Neural cell (in vitro differentiated cells): ENCODE results near the gene CTDP1. TPM values are rescaled to one million over a fixed set of nuclear protein-coding genes. Genes with fewer than 3 reads are reported as not detected.

Experiments used
- H2AFZ ChIP-seq: fragments of 200-600, 300-800 bp; sonication (generic), shearing (Covaris generic); 2 replicates; pipeline ENCODE4 v1.6.0; 2014; ENCODE audit warnings: low read depth, mild to moderate bottlenecking, antibody characterized with exemption, low read length, moderate library complexity
- H3F3A ChIP-seq: fragments of 200-600 bp; shearing (Covaris generic); 2 replicates; pipeline ENCODE4 v1.6.1; 2016; ENCODE audit warnings: mild to moderate bottlenecking, moderate library complexity, mixed read lengths, antibody characterized with exemption, low read length; ENCODE audit not compliant: insufficient read depth, poor library complexity, severe bottlenecking
- H3K27ac ChIP-seq: fragments of 200-600, 300-800 bp; sonication (generic), shearing (Covaris generic); 2 replicates; pipeline ENCODE4 v1.5.1; 2014; ENCODE audit warnings: mild to moderate bottlenecking, low read length, moderate library complexity
- H3K27me3 ChIP-seq: fragments of 300-800, 200-600 bp; sonication (generic), shearing (Covaris generic); 2 replicates; pipeline ENCODE4 v1.6.0; 2014; ENCODE audit warnings: mild to moderate bottlenecking, low read depth, low read length, moderate library complexity; ENCODE audit not compliant: insufficient read depth
- H3K36me3 ChIP-seq: fragments of 300-800, 200-600 bp; sonication (generic), shearing (Covaris generic); 2 replicates; pipeline ENCODE4 v1.5.1; 2014; ENCODE audit warnings: mild to moderate bottlenecking, antibody characterized with exemption, low read length, moderate library complexity; ENCODE audit not compliant: insufficient read depth
- H3K4me2 ChIP-seq: fragments of 300-800, 200-600 bp; sonication (generic), shearing (Covaris generic); 2 replicates; pipeline ENCODE4 v1.6.0; 2014; ENCODE audit warnings: mild to moderate bottlenecking, low read length
- H3K4me3 ChIP-seq: fragments of 300-800, 200-600 bp; sonication (generic), shearing (Covaris generic); 2 replicates; pipeline ENCODE4 v1.5.1; 2014; ENCODE audit warnings: mild to moderate bottlenecking, low read length, moderate library complexity
- H3K79me2 ChIP-seq: fragments of 200-600 bp; shearing (Covaris generic); replicated peaks from 2 replicates; pipeline ENCODE4 v1.6.0; 2014; ENCODE audit warnings: mild to moderate bottlenecking, low read length, moderate library complexity; ENCODE audit not compliant: insufficient read depth
- H3K9ac ChIP-seq: fragments of 300-800, 200-600 bp; sonication (generic), shearing (Covaris generic); 2 replicates; pipeline ENCODE4 v1.6.1; 2016; ENCODE audit warnings: mild to moderate bottlenecking, low read length, mixed read lengths
- H3K9me2 ChIP-seq: fragments of 200-600 bp; shearing (Covaris generic); 2 replicates; pipeline ENCODE4 v1.6.1; 2016; ENCODE audit warnings: mild to moderate bottlenecking, low read length, mixed read lengths; ENCODE audit not compliant: insufficient read depth
- H3K9me3 ChIP-seq: fragments of 200-600, 300-800 bp; sonication (generic), shearing (Covaris generic); 2 replicates; pipeline ENCODE4 v1.6.1; 2016; ENCODE audit warnings: mild to moderate bottlenecking, mixed run types, low read length, moderate library complexity, mixed read lengths
- H4K20me1 ChIP-seq: fragments of 200-600 bp; shearing (Covaris generic); 2 replicates; pipeline ENCODE4 v1.6.1; 2016; ENCODE audit warnings: mild to moderate bottlenecking, mixed run types; ENCODE audit not compliant: insufficient read depth
- CTCF ChIP-seq: fragments of 450-650 bp; IDR thresholded peaks from 2 replicates; pipeline ENCODE4 v1.5.1; 2014; ENCODE audit warnings: antibody characterized with exemption, mild to moderate bottlenecking, moderate library complexity; ENCODE audit not compliant: poor library complexity, severe bottlenecking
- EP300 ChIP-seq: fragments of 450-650 bp; conservative IDR thresholded peaks from 2 replicates; pipeline ENCODE4 v1.6.1; 2014; ENCODE audit warnings: antibody characterized with exemption, mild to moderate bottlenecking, moderate library complexity; ENCODE audit not compliant: poor library complexity, severe bottlenecking
- EZH2 ChIP-seq: fragments of 200-600, 300-800 bp; shearing (Covaris generic), sonication (generic); IDR thresholded peaks from 2 replicates; pipeline ENCODE4 v1.6.1; 2014; ENCODE audit warnings: antibody characterized with exemption, low read length, borderline replicate concordance, mild to moderate bottlenecking; ENCODE audit not compliant: insufficient read depth, poor library complexity, severe bottlenecking
- MXI1 ChIP-seq: fragments of 450-650 bp; conservative IDR thresholded peaks from 2 replicates; pipeline ENCODE4 v1.6.1; 2014; ENCODE audit warnings: antibody characterized with exemption, mild to moderate bottlenecking; ENCODE audit not compliant: poor library complexity, severe bottlenecking
- POLR2AphosphoS5 ChIP-seq: IDR thresholded peaks from 2 replicates; pipeline ENCODE4 v1.6.1; 2012
- RAD21 ChIP-seq: fragments of 450-650 bp; conservative IDR thresholded peaks from 2 replicates; pipeline ENCODE4 v1.6.1; 2014; ENCODE audit warnings: antibody characterized with exemption, mild to moderate bottlenecking, moderate library complexity
- REST ChIP-seq: IDR thresholded peaks from 2 replicates; pipeline ENCODE4 v1.6.1; 2012; ENCODE audit warnings: borderline replicate concordance
- SMC3 ChIP-seq: fragments of 450-650 bp; conservative IDR thresholded peaks from 2 replicates; pipeline ENCODE4 v1.6.1; 2014; ENCODE audit warnings: antibody characterized with exemption, mild to moderate bottlenecking, moderate library complexity; ENCODE audit not compliant: poor library complexity
- TAF1 ChIP-seq: IDR thresholded peaks from 2 replicates; pipeline ENCODE4 v1.6.1; 2012; ENCODE audit warnings: low read depth
- polyA plus RNA-seq: library from polyadenylated mRNA; depleted of rRNA; stranded (reverse); fragments of >200 nt; gene quantifications from 2 replicates; pipeline ENCODE4 v1.2.3, GENCODE V29; 2014

Gene CTDP1
- polyA plus RNA-seq, 1 donor from 2014 or later, result 22.3 TPM

DNA sequence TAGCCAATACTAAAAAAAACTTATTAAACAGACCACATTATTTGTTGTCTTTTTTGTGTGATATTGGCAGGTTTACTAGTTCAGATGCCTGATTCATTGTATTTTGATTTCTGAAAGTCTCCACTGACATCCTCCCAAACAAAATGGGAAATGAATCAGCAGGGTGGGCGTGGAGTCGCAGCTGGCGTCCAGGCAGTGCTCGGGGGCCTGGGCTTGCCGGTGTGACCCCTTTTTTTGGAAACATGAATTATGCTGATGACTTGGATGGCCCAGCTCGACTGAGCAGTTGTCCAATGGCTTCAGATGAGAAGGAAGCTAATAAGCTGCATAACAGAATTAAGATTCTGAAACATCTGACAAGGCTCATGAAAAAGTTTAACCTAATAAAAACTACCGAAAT lies 116.4 kb downstream of the CTDP1 start:
- Histone ChIP-seq H3K9ac (no peak overlapping the region), H3K36me3 (no peaks in the 10 kb centered on the region), H3K4me2 (no peak overlapping the region), H3K4me3 (no peak overlapping the region), H2AFZ (no peak overlapping the region), H3K9me3 (no peaks in the 10 kb centered on the region), H3K27me3 (peaks cover 47% of the 10 kb centered on the region), H4K20me1 (no peaks in the 10 kb centered on the region), H3K79me2 (no peaks in the 10 kb centered on the region), H3F3A (no peaks in the 10 kb centered on the region), H3K9me2 (no peaks in the 10 kb centered on the region), H3K27ac (no peak overlapping the region)
- TF ChIP-seq MXI1, result no peak
- no peak for TF ChIP-seq EP300
- no peak for TF ChIP-seq REST
- no peak for TF ChIP-seq CTCF
- TF ChIP-seq RAD21, result no peak
- no peak for TF ChIP-seq TAF1
- TF ChIP-seq SMC3, result no peak
- no peak for TF ChIP-seq POLR2AphosphoS5
- no peak for TF ChIP-seq EZH2

DNA sequence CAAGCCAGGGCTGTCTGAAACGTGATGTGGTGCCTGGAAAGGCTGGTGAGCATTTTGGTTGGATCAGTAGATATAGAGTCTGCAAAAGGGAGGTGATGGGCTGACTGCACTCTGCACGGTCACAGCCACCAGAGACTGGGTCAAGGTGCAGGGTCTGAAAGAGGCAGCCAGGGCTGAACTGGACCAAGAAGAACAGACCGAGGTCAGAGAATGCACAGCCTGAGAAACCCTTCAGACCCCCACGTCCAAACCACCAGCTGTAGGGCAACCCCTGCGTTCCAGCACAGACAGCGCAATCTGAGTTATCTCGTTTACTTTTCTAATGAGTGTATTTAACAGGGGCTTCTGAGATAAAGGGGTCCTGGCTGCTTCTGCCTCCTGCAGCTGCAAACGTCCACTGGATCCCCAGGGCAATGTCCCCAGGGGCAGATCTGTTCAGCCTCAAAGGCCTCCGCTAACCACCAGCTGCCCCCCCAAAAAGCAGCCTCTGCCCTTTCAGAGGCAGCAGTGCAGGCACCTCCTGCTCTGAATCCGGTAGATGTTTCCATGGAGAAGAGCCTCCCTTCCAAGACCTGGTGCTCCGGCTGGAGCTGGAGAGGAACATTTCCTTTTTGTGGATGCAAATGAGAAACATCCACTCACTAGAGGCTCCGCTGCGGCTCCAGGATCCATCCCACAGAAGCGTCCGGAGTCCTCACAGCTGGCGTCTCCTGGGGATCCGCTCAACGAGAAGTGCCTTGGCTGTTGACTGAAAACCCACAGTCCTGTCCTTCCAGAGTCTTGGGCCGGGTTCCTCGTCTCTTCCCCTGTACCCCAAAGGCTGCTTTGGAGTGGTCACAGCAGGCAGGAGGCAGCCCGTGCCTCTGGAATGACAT lies 117.2 kb downstream of the CTDP1 start:
- Histone ChIP-seq H3K27ac (no peak overlapping the region), H2AFZ (no peak overlapping the region), H3F3A (no peaks in the 10 kb centered on the region), H3K4me3 (peak overlapping the region; percentile 67), H3K9ac (no peak overlapping the region), H3K27me3 (peaks cover 47% of the 10 kb centered on the region), H4K20me1 (no peaks in the 10 kb centered on the region), H3K79me2 (no peaks in the 10 kb centered on the region), H3K9me3 (no peaks in the 10 kb centered on the region), H3K4me2 (no peak overlapping the region), H3K9me2 (no peaks in the 10 kb centered on the region), H3K36me3 (no peaks in the 10 kb centered on the region)
- TF ChIP-seq EZH2, result no peak
- TF ChIP-seq TAF1, result no peak
- no peak for TF ChIP-seq CTCF
- no peak for TF ChIP-seq POLR2AphosphoS5
- TF ChIP-seq MXI1, result no peak
- TF ChIP-seq RAD21, result no peak
